Epithelial cell of proximal tubule (primary cell): ENCODE results near the gene IQCF5. TPM values are rescaled to one million over a fixed set of nuclear protein-coding genes. Genes with fewer than 3 reads are reported as not detected.
"Not testable (repeated sequence)": the region's sequence is repeated elsewhere in the genome, so short reads cannot be mapped to it uniquely, and the experiment has no call there.

Experiments
- DNase-seq: peaks from one replicate; pipeline ENCODE4 v3.0.0-alpha.2; 2011; ENCODE audit warnings: low read depth
- H3K4me3 ChIP-seq: 2 replicates; pipeline ENCODE4 v1.5.1; 2011; ENCODE audit warnings: low read depth, mild to moderate bottlenecking, low read length
- total RNA-seq: library from RNA; depleted of rRNA; stranded (reverse); fragments of >200 nt; gene quantifications from 2 replicates; pipeline ENCODE4 v1.2.3, GENCODE V29; 2015
- TF ChIP-seq, protein P1 (sequence below): conservative IDR thresholded peaks from 2 replicates; pipeline ENCODE4 v1.5.1; 2012; ENCODE audit warnings: low read depth, mild to moderate bottlenecking, low read length

IQCF5 gene
- total RNA-seq, 1 donor from 2014 or later = not detected

DNA sequence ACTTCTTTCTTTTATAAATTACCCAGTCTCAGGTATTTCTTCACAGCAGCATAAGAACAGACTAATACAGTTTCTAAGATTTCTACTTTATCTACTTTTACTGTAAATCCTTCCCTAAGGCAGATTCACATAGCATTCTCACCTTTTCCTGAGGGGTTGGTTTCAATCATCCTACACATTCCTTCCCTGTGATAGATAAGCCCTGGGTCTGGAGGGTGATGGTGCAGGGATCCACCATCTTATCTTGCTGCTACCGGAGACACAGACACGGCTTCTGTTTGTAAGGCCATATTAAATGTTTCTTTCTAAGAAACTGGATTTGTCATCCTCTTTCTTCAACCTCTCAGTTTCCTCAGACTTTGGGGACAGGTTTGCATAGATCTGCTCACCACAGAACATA lies 6.1 kb downstream of the IQCF5 start:
- H3K4me3 ChIP-seq = no peak overlapping the region
- no peak for DNase-seq
- TF ChIP-seq, protein P1, sequence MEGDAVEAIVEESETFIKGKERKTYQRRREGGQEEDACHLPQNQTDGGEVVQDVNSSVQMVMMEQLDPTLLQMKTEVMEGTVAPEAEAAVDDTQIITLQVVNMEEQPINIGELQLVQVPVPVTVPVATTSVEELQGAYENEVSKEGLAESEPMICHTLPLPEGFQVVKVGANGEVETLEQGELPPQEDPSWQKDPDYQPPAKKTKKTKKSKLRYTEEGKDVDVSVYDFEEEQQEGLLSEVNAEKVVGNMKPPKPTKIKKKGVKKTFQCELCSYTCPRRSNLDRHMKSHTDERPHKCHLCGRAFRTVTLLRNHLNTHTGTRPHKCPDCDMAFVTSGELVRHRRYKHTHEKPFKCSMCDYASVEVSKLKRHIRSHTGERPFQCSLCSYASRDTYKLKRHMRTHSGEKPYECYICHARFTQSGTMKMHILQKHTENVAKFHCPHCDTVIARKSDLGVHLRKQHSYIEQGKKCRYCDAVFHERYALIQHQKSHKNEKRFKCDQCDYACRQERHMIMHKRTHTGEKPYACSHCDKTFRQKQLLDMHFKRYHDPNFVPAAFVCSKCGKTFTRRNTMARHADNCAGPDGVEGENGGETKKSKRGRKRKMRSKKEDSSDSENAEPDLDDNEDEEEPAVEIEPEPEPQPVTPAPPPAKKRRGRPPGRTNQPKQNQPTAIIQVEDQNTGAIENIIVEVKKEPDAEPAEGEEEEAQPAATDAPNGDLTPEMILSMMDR = no peak

DNA sequence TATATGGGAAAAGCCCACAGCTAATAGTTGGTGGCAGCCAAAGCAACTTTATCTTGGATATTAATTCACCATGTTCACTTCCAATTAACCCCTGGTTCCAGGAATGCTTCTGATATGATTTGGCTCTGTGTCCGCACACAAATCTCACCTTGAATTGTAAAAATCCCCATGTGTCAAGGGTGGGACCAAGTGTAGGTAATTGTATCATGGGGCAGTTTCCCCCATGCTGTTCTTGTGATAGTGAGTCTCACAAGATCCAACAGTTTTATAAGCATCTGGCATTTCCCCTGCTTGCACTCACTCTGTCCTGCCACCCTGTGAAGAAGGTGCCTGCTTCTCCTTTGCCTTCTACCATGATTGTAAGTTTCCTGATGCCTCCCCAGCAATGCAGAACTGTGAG lies 6.5 kb downstream of the IQCF5 start:
- not testable (repeated sequence) for DNase-seq, H3K4me3 ChIP-seq

DNA sequence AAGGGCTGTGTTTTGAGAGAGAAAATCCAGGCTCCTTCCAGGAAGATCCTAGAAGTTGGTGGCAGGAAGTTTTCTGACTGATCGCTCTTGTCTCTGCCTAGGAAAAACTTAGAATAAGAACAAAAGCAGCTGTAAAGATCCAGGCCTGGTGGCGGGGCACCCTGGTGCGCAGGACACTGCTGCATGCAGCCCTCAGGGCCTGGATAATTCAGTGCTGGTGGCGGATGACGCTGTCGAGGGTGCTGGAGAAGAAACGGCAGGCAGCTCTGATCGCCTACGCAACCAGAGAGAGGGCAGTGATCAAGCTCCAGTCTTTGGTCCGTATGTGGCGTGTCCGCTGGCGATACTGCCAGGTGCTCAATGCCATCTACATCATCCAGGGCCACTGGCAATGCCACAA lies 12.5 kb downstream of the IQCF5 start:
- DNase-seq = no peak
- TF ChIP-seq, protein P1 = no peak
- no peak overlapping the region for H3K4me3 ChIP-seq

DNA sequence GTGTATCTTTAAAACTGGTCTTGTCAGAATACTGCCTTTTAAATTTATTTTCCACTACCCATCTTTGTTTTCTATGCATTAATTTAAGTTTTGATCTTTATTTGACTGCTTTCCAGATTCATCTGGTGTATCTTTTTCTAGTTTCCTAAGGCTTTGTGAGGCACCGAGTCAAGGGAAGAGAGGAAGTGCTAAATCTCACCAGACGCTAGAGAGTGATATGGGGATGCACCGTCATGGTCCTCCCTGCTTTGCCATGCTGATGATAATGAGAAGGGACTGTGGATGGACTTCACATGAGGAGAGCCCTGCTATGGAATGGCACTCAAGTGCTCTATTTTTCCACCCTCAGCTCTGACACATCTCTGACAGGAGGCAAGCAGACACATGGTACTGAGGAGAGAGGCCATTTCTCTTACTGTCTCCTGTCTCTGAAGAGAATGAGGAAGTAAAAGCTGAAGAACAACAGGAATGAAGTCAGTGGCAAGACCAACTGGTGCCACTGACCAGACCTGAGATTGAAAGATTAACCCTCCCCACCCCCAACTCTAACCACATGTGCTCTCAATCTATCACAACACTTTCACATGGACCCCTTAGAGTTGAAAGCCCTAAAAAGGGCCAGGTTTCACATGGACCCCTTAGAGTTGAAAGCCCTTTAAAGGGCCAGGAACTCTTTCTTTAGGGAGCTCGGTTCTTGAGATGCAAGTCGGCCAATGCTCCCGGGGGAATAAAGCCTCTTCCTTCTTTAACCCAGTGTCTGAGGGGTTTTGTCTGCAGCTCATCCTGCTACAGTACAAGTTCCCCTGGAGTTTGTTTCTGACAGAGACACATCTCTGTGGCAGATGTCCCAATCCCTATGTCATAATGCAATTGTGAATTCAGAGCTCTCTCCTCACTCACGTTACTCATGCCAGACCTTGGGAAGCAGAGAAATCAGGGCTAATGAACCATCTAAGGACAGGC lies 14.4 kb downstream of the IQCF5 start, which contains the start of gene IQCF2:
TSS of gene IQCF2 (plus strand) at position 913 of the 963 bp plus-strand sequence. CDS start 52 bp downstream, outside the sequence.
- no peak for DNase-seq
- TF ChIP-seq, protein P1 = no peak
- H3K4me3 ChIP-seq = no peak within 1 kb of the TSS

DNA sequence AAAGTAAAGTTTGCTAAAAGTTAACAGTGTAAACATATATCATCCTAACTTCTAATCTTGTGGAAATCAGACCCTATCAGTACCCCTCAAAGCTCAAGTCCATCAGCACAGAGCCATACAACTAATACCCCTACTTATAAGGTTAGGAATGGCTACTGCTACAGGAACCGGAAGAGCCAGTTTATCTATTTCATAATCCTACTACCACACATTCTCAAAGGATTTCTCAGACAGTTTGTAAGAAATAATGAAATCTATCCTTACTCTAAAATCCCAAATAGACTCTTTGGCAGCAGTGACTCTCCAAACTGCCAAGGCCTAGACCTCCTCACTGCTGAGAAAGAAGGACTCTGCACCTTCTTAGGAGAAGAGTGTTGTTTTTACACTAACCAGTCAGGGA lies 20.0 kb downstream of the IQCF5 start:
- not testable (repeated sequence) for H3K4me3 ChIP-seq, DNase-seq

DNA sequence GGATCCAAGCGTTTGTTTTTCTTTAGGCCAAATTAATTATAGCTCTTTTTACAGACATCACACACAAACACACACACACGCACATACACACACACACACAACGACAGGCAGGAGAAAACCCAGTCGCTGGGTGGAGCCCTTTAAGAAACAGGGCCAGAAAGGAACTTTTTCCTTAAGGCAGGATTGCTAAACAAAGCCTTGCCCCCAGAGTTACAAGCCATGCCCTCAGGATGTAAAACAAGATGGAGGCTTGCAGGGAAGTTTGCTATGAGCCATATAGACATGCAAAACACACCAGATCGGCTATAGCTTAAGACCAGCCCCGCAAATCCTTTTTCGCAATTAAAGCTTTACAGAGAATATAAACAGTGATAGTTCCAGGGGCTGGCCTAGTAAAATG lies 30.3 kb downstream of the IQCF5 start:
- TF ChIP-seq, protein P1 = no peak
- DNase-seq = no peak
- no peak overlapping the region for H3K4me3 ChIP-seq

DNA sequence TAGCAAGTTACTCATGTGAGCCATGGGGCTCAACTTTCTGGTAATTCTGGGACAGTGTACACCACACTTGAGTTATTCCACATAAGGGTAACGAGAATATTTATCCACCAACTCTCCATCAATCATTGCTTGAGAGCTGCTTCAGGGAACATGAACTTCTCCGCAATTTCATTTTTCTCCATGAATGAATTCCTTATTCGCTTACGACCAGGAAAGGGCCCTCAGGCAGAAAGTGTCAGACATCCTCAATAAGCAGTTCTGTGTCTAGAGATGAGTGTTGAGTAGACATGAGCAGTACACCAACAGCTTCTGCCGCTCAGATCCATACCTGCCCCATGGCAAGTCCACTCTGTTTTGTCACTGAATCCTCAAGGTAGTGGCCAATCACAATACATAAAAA lies 38.8 kb downstream of the IQCF5 start:
- TF ChIP-seq, protein P1 = no peak
- H3K4me3 ChIP-seq = no peak overlapping the region
- no peak for DNase-seq

DNA sequence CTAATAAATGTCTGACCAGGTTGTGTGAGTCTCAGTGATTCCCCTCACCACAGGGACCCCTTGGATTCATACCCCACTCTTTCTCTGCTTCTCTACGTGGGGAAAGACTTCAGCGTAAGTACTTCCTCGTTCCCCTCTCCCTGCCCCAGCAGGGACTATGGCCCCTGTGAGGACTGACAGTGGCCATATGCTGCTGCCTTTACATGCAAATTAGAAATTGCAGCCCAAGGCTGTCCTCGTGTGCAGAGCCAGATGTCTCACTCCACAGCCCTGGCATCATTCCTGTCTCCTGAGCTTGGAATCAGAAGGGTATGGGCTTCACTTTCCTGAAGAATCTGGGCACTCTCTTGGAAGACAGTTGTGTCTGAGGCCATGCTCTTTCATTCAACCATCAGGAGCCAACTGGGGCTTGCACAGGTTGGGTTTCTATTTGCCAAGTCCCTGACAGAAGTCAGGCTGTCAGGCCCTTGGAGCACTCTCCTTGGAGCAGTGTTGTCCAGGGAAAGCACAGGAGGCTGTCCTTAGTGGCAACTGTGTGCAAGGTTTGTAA lies 44.5 kb downstream of the IQCF5 start:
- no peak for DNase-seq
- no peak overlapping the region for H3K4me3 ChIP-seq
- TF ChIP-seq, protein P1 = no peak
